Measurements from ENCODE around the gene NGFR.
"Not testable (repeated sequence)": the region's sequence is repeated elsewhere in the genome, so short reads cannot be mapped to it uniquely, and the experiment has no call there.

NGFR gene

DNA sequence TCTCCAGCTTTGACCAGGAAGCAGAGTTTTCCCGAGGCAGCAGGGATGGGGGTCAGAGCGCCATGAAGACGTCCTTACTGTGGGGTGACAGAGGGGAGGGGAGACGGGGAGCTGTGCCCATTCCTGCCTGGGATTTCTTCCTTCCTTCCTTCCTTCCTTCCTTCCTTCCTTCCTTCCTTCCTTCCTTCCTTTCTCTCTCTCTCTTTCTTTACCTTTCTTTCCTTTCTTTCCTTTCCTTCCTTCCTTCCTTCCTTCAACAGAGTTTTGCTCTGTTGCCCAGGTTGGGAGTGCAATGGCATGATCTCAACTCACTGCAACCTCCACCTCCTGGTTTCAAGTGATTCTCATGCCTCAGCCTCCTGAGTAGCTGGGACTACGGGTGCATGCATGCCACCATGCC, 7.6 kb downstream of the NGFR start:
- CTCF ChIA-PET = interaction anchor here (0.9 kb wide), 1 partner anchor 8 kb away, joined by 3 read pairs; no protein-coding TSS in a partner anchor

DNA sequence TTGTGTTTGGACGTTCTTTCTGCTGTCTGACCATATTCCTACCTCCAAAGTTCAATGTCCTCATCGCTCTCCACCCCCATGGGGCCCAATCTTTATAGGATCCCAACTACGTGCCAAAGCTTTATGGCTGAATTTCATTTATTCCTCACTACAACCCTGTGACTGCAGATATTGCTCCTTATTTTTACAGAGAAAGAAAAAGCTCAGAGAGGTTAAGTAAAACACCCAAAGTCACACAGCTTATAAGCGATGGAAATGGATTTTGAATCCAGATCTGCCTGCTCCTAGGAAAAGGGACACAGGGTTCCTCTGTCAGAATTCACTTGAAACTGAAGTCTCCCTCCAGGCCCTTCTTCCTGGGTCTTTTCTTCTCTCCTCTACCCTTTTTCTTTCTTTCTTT, 9.3 kb downstream of the NGFR start:
- ChIA-PET POLR2A (interaction anchor here (0.5 to 0.7 kb wide), 2 partner anchors 23 to 89 kb away, joined by 3 to 4 read pairs; no protein-coding TSS in a partner anchor), CTCF (interaction anchor here (0.7 to 0.9 kb wide), 2 partner anchors 9 to 447 kb away, joined by 3 read pairs; partner anchors contain the start of gene NGFR)
- peaks cover 5 to 70% (median 33%) of the 10 kb centered on the region in 5 experiments for H3K27me3 ChIP-seq (replicated peaks in 2 of 5; ENCODE audit: control insufficient read depth in 4 of 5, insufficient read depth in 5 of 5, low read length in 4 of 5)

More for the DNA sequence above, 7.6 kb downstream of the NGFR start:
- H3K36me3 ChIP-seq (ENCODE audit: control insufficient read depth in 4 of 4, insufficient read depth in 4 of 4, low read length in 3 of 4); DNase-seq; H3K4me1 ChIP-seq (ENCODE audit: control extremely low read depth in 1 of 4, control insufficient read depth in 4 of 4, insufficient read depth in 4 of 4, low read length in 3 of 4); H3K9me3 ChIP-seq (ENCODE audit: control extremely low read depth in 1 of 5, control insufficient read depth in 4 of 5, insufficient read depth in 2 of 5, low read depth in 1 of 5, low read length in 4 of 5); POLR2A ChIA-PET; H3K27ac ChIP-seq (ENCODE audit: insufficient read depth in 1 of 2, low read depth in 1 of 2, low read length in 2 of 2, poor library complexity in 1 of 2, severe bottlenecking in 2 of 2); H3K4me3 ChIP-seq (ENCODE audit: control insufficient read depth in 1 of 7, extremely low read depth in 1 of 7, insufficient read depth in 4 of 7, low read depth in 2 of 7, low read length in 6 of 7): not testable (repeated sequence)
- H3K27me3 ChIP-seq (replicated peaks in 2 of 5; ENCODE audit: control insufficient read depth in 4 of 5, insufficient read depth in 5 of 5, low read length in 4 of 5) = peaks cover 17 to 70% (median 39%) of the 10 kb centered on the region in 5 experiments
- WGBS (ENCODE audit: insufficient coverage) = no CpG with 5 or more reads among the region's 5 CpGs

DNA sequence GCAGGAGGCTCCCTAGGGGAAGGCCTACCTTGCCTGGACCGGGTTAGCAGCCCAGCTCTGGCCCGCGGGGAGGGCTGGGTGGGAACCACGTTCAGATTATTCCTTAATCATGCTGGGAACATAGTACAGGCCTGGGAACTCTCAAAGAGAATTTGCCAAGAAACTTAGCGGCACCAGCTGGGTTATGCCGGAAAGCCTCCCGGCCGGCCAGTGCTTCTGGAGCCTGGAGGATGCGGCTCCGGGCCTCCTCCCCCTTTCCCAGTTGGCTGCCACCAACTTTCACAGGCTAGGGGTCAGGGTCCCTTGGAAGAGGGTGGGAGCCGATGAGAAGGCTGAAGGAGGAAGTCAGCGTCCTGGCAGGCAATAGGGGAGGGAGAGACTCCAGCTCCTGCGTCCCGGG, 10.8 kb downstream of the NGFR start:
- no peaks in the 10 kb centered on the region for H3K9me3 ChIP-seq (ENCODE audit: control extremely low read depth in 1 of 5, control insufficient read depth in 4 of 5, insufficient read depth in 2 of 5, low read depth in 1 of 5, low read length in 4 of 5)
- ChIA-PET CTCF (interaction anchor here (1.3 to 3.5 kb wide), 3 partner anchors 9 to 70 kb away, joined by 3 to 12 read pairs (median 4); no protein-coding TSS in a partner anchor), POLR2A (no interaction called here)
- 77% methylated on average over 12 of the region's 14 CpGs for WGBS (ENCODE audit: insufficient coverage)
- H3K4me3 ChIP-seq (ENCODE audit: control insufficient read depth in 1 of 7, extremely low read depth in 1 of 7, insufficient read depth in 4 of 7, low read depth in 2 of 7, low read length in 6 of 7) = no peak overlapping the region
- no peak overlapping the region for H3K27ac ChIP-seq (ENCODE audit: insufficient read depth in 1 of 2, low read depth in 1 of 2, low read length in 2 of 2, poor library complexity in 1 of 2, severe bottlenecking in 2 of 2)
- H3K27me3 ChIP-seq (replicated peaks in 2 of 5; ENCODE audit: control insufficient read depth in 4 of 5, insufficient read depth in 5 of 5, low read length in 4 of 5) = peaks cover 0 to 59% (median 22%) of the 10 kb centered on the region in 5 experiments
- no peaks in the 10 kb centered on the region for H3K4me1 ChIP-seq (ENCODE audit: control extremely low read depth in 1 of 4, control insufficient read depth in 4 of 4, insufficient read depth in 4 of 4, low read length in 3 of 4)
- DNase-seq = no peak
- H3K36me3 ChIP-seq (ENCODE audit: control insufficient read depth in 4 of 4, insufficient read depth in 4 of 4, low read length in 3 of 4) = no peaks in the 10 kb centered on the region

More for the DNA sequence above, 9.3 kb downstream of the NGFR start:
- Histone ChIP-seq H3K27ac (ENCODE audit: insufficient read depth in 1 of 2, low read depth in 1 of 2, low read length in 2 of 2, poor library complexity in 1 of 2, severe bottlenecking in 2 of 2) (no peak overlapping the region), H3K36me3 (ENCODE audit: control insufficient read depth in 4 of 4, insufficient read depth in 4 of 4, low read length in 3 of 4) (no peaks in the 10 kb centered on the region), H3K9me3 (ENCODE audit: control extremely low read depth in 1 of 5, control insufficient read depth in 4 of 5, insufficient read depth in 2 of 5, low read depth in 1 of 5, low read length in 4 of 5) (no peaks in the 10 kb centered on the region), H3K4me3 (ENCODE audit: control insufficient read depth in 1 of 7, extremely low read depth in 1 of 7, insufficient read depth in 4 of 7, low read depth in 2 of 7, low read length in 6 of 7) (no peak overlapping the region), H3K4me1 (ENCODE audit: control extremely low read depth in 1 of 4, control insufficient read depth in 4 of 4, insufficient read depth in 4 of 4, low read length in 3 of 4) (no peaks in the 10 kb centered on the region)
- no peak for DNase-seq
- 89% methylated on average over 4 of the region's 4 CpGs for WGBS (ENCODE audit: insufficient coverage)

DNA sequence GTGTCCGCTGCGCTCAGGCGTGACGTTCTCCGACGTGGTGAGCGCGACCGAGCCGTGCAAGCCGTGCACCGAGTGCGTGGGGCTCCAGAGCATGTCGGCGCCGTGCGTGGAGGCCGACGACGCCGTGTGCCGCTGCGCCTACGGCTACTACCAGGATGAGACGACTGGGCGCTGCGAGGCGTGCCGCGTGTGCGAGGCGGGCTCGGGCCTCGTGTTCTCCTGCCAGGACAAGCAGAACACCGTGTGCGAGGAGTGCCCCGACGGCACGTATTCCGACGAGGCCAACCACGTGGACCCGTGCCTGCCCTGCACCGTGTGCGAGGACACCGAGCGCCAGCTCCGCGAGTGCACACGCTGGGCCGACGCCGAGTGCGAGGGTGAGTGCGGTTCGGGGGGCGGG, 11.2 kb downstream of the NGFR start:
- no peak overlapping the region for H3K4me3 ChIP-seq (ENCODE audit: control insufficient read depth in 1 of 7, extremely low read depth in 1 of 7, insufficient read depth in 4 of 7, low read depth in 2 of 7, low read length in 6 of 7)
- WGBS (ENCODE audit: insufficient coverage) = 95% methylated on average over 38 of the region's 57 CpGs
- peaks cover 0 to 55% (median 22%) of the 10 kb centered on the region in 5 experiments for H3K27me3 ChIP-seq (replicated peaks in 2 of 5; ENCODE audit: control insufficient read depth in 4 of 5, insufficient read depth in 5 of 5, low read length in 4 of 5)
- DNase-seq = no peak
- no peaks in the 10 kb centered on the region for H3K9me3 ChIP-seq (ENCODE audit: control extremely low read depth in 1 of 5, control insufficient read depth in 4 of 5, insufficient read depth in 2 of 5, low read depth in 1 of 5, low read length in 4 of 5)
- ChIA-PET CTCF (interaction anchor here (1.3 to 3.5 kb wide), 3 partner anchors 9 to 71 kb away, joined by 3 to 12 read pairs (median 4); no protein-coding TSS in a partner anchor), POLR2A (no interaction called here)
- H3K27ac ChIP-seq (ENCODE audit: insufficient read depth in 1 of 2, low read depth in 1 of 2, low read length in 2 of 2, poor library complexity in 1 of 2, severe bottlenecking in 2 of 2) = no peak overlapping the region
- H3K36me3 ChIP-seq (ENCODE audit: control insufficient read depth in 4 of 4, insufficient read depth in 4 of 4, low read length in 3 of 4) = no peaks in the 10 kb centered on the region
- no peaks in the 10 kb centered on the region for H3K4me1 ChIP-seq (ENCODE audit: control extremely low read depth in 1 of 4, control insufficient read depth in 4 of 4, insufficient read depth in 4 of 4, low read length in 3 of 4)

- Histone ChIP-seq H3K36me3 (ENCODE audit: control insufficient read depth in 4 of 4, insufficient read depth in 4 of 4, low read length in 3 of 4) (no peaks in the 10 kb centered on the region), H3K27me3 (replicated peaks in 2 of 5; ENCODE audit: control insufficient read depth in 4 of 5, insufficient read depth in 5 of 5, low read length in 4 of 5) (peaks cover 0 to 38% (median 14%) of the 10 kb centered on the region in 5 experiments), H3K4me1 (ENCODE audit: control extremely low read depth in 1 of 4, control insufficient read depth in 4 of 4, insufficient read depth in 4 of 4, low read length in 3 of 4) (peaks cover 0 to 11% (median 0%) of the 10 kb centered on the region in 4 experiments), H3K4me3 (ENCODE audit: control insufficient read depth in 1 of 7, extremely low read depth in 1 of 7, insufficient read depth in 4 of 7, low read depth in 2 of 7, low read length in 6 of 7) (no peak overlapping the region), H3K27ac (ENCODE audit: insufficient read depth in 1 of 2, low read depth in 1 of 2, low read length in 2 of 2, poor library complexity in 1 of 2, severe bottlenecking in 2 of 2) (no peak overlapping the region), H3K9me3 (ENCODE audit: control extremely low read depth in 1 of 5, control insufficient read depth in 4 of 5, insufficient read depth in 2 of 5, low read depth in 1 of 5, low read length in 4 of 5) (no peaks in the 10 kb centered on the region)
- WGBS (ENCODE audit: insufficient coverage) = 35% methylated on average over 16 of the region's 17 CpGs
- POLR2A ChIA-PET = no interaction called here
- DNase-seq = peak in 2 of 3 donors; percentile 20 to 29
- CTCF ChIA-PET = interaction anchor here (0.8 to 3.5 kb wide), 6 partner anchors 8 to 1317 kb away, joined by 3 to 13 read pairs (median 4); no protein-coding TSS in a partner anchor
Observed at GRCh38 chr17:49508061-49508865, 13.2 kb downstream of the NGFR start.

- Histone ChIP-seq H3K27ac (ENCODE audit: insufficient read depth in 1 of 2, low read depth in 1 of 2, low read length in 2 of 2, poor library complexity in 1 of 2, severe bottlenecking in 2 of 2) (no peak overlapping the region), H3K4me3 (ENCODE audit: control insufficient read depth in 1 of 7, extremely low read depth in 1 of 7, insufficient read depth in 4 of 7, low read depth in 2 of 7, low read length in 6 of 7) (no peak overlapping the region), H3K36me3 (ENCODE audit: control insufficient read depth in 4 of 4, insufficient read depth in 4 of 4, low read length in 3 of 4) (no peaks in the 10 kb centered on the region), H3K4me1 (ENCODE audit: control extremely low read depth in 1 of 4, control insufficient read depth in 4 of 4, insufficient read depth in 4 of 4, low read length in 3 of 4) (peaks cover 0 to 19% (median 0%) of the 10 kb centered on the region in 4 experiments), H3K27me3 (replicated peaks in 2 of 5; ENCODE audit: control insufficient read depth in 4 of 5, insufficient read depth in 5 of 5, low read length in 4 of 5) (peaks cover 0 to 31% (median 11%) of the 10 kb centered on the region in 5 experiments), H3K9me3 (ENCODE audit: control extremely low read depth in 1 of 5, control insufficient read depth in 4 of 5, insufficient read depth in 2 of 5, low read depth in 1 of 5, low read length in 4 of 5) (no peaks in the 10 kb centered on the region)
- no peak for DNase-seq
- 82% methylated on average over 6 of the region's 8 CpGs for WGBS (ENCODE audit: insufficient coverage)
- ChIA-PET CTCF (interaction anchor here (1.1 to 3.5 kb wide), 3 partner anchors 9 to 47 kb away, joined by 3 to 13 read pairs (median 12); no protein-coding TSS in a partner anchor), POLR2A (no interaction called here)
Observed at GRCh38 chr17:49508866-49509587, 13.9 kb downstream of the NGFR start.

Data from common myeloid progenitor, CD34-positive (primary cell).